MM.1S (cell line): ENCODE results near the gene PPP3CB.
A peak's percentile ranks its signal among the peaks of the same experiment; 100 is the strongest.

ENCODE experiments used
- DNase-seq: peaks from one replicate; pipeline ENCODE4 v3.0.0-alpha.2; 2015
- H2AFZ ChIP-seq: fragments of 300-600 bp; sonication (generic); 2 replicates; pipeline ENCODE4 v1.6.0; 2016; ENCODE audit warnings: antibody characterized with exemption, low read length
- H3F3A ChIP-seq: fragments of 300-600 bp; sonication (generic); 2 replicates; pipeline ENCODE4 v1.6.1; 2016; ENCODE audit warnings: mild to moderate bottlenecking, antibody characterized with exemption, low read length, moderate library complexity, mixed read lengths; ENCODE audit not compliant: insufficient read depth
- H3K27ac ChIP-seq: fragments of 300-600 bp; sonication (generic); 2 replicates; pipeline ENCODE4 v1.5.1; 2016; ENCODE audit warnings: mild to moderate bottlenecking, low read length
- H3K27me3 ChIP-seq: fragments of 300-600 bp; sonication (generic); replicated peaks from 2 replicates; pipeline ENCODE4 v1.6.0; 2016; ENCODE audit warnings: low read length; ENCODE audit not compliant: insufficient read depth
- H3K36me3 ChIP-seq: fragments of 300-600 bp; sonication (generic); replicated peaks from 2 replicates; pipeline ENCODE4 v1.6.1; 2016; ENCODE audit warnings: mild to moderate bottlenecking, low read length, mixed read lengths; ENCODE audit not compliant: insufficient read depth
- H3K4me1 ChIP-seq: fragments of 300-600 bp; sonication (generic); 2 replicates; pipeline ENCODE4 v1.6.1; 2016; ENCODE audit warnings: low read length, mixed read lengths
- H3K4me2 ChIP-seq: fragments of 300-600 bp; sonication (generic); 2 replicates; pipeline ENCODE4 v1.6.0; 2016; ENCODE audit warnings: low read depth, low read length
- H3K4me3 ChIP-seq: fragments of 300-600 bp; sonication (generic); 2 replicates; pipeline ENCODE4 v1.5.1; 2016; ENCODE audit warnings: low read length, mixed read lengths
- H3K79me2 ChIP-seq: fragments of 300-600 bp; sonication (generic); 2 replicates; pipeline ENCODE4 v1.6.1; 2016; ENCODE audit warnings: mixed run types, low read length, mixed read lengths
- H3K9ac ChIP-seq: fragments of 300-600 bp; sonication (generic); 2 replicates; pipeline ENCODE4 v1.6.1; 2016; ENCODE audit warnings: low read length, mixed read lengths
- H3K9me2 ChIP-seq: fragments of 300-600 bp; sonication (generic); replicated peaks from 2 replicates; pipeline ENCODE4 v1.6.1; 2016; ENCODE audit warnings: mild to moderate bottlenecking, low read length, mixed read lengths; ENCODE audit not compliant: insufficient read depth
- H3K9me3 ChIP-seq: fragments of 300-600 bp; sonication (generic); replicated peaks from 2 replicates; pipeline ENCODE4 v1.6.1; 2016; ENCODE audit warnings: mild to moderate bottlenecking, low read length, mixed read lengths; ENCODE audit not compliant: insufficient read depth
- H4K20me1 ChIP-seq: fragments of 300-600 bp; sonication (generic); 2 replicates; pipeline ENCODE4 v1.6.1; 2016; ENCODE audit warnings: mild to moderate bottlenecking, low read length, moderate library complexity, mixed read lengths; ENCODE audit not compliant: insufficient read depth
- EZH2 ChIP-seq: fragments of 300-600 bp; sonication (generic); optimal IDR thresholded peaks from 2 replicates; pipeline ENCODE3; 2017; ENCODE audit warnings: low read depth, mild to moderate bottlenecking, antibody characterized with exemption, low read length, mixed read lengths
- EZH2phosphoT487 ChIP-seq: fragments of 300-600 bp; sonication (generic); IDR thresholded peaks from 2 replicates; pipeline ENCODE4 v1.6.1; 2018; ENCODE audit warnings: antibody characterized with exemption, low read length
- TF ChIP-seq, protein P1 (sequence below): fragments of 300-600 bp; sonication (generic); IDR thresholded peaks from 2 replicates; pipeline ENCODE4 v1.5.1; 2016; ENCODE audit warnings: antibody characterized with exemption, low read length, mixed read lengths

The PPP3CB gene

DNA sequence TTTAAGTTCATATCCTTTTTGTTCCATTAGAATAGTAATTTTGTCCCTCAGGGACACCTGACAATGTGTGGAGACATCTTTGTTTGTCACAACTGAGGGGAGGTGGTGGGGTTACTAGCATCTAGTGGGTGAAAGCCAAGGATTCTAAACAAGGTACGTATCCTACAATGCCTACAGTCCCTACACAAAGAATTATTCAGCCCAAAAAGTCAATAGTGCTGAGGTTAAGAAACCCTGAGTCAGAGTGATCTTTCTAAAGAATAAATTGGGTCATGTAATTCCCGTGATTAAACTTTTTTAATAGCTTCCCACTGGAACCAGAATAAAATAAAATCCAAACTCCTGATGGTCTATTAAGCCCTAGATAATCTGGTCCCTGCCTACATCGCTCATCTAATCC is 79.3 kb downstream of the PPP3CB start:
- no peaks in the 10 kb centered on the region for H3K27me3 ChIP-seq

DNA sequence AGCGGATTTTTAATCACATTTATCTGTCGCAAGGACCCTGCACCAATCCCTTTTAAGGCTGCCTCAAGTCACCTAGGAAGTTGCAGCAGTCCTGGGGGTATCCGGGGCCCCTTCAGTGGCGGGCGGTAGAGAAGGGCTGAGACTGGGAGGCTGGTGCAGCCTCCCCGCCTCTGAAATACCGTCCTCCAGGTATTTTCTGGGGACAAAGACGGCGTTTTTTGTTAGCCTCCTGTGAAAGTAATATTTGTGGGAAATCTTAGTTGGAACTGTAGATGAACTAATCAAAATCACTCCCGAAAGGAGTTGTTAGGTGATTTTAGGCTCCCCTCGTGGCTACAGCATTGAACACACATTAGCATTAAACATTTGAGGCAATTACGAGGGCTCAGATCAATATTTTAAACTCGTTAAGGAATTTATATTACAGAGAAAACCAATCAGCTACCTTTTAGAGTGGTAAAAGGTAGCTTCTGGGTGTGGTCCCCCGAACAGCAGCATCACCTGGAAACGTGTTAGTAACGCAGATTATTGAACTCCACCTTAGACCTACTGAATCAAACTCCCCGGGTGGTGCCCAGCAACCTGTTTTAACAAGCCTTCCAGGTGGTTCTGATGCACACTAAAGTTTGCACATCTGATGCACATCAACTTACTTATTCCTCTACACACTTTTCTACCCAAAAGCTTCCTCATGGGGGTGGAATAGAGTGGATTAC is 81.4 kb downstream of the PPP3CB start:
- Histone ChIP-seq H3K9me3 (no peaks in the 10 kb centered on the region), H3K36me3 (no peaks in the 10 kb centered on the region), H4K20me1 (no peaks in the 10 kb centered on the region), H2AFZ (peak overlapping the region; percentile 82), H3K4me3 (peak overlapping the region; percentile 94), H3K27ac (no peak overlapping the region), H3K9ac (peak overlapping the region; percentile 98; the same call in 1 of the 2 replicates), H3K79me2 (peaks cover 44% of the 10 kb centered on the region), H3K27me3 (no peaks in the 10 kb centered on the region), H3K9me2 (no peaks in the 10 kb centered on the region), H3F3A (peaks cover 14% of the 10 kb centered on the region), H3K4me1 (peaks cover 7% of the 10 kb centered on the region; the same call in 1 of the 2 replicates), H3K4me2 (peak overlapping the region; percentile 91)
- TF ChIP-seq EZH2phosphoT487 = no peak
- no peak for TF ChIP-seq EZH2
- TF ChIP-seq, protein P1, sequence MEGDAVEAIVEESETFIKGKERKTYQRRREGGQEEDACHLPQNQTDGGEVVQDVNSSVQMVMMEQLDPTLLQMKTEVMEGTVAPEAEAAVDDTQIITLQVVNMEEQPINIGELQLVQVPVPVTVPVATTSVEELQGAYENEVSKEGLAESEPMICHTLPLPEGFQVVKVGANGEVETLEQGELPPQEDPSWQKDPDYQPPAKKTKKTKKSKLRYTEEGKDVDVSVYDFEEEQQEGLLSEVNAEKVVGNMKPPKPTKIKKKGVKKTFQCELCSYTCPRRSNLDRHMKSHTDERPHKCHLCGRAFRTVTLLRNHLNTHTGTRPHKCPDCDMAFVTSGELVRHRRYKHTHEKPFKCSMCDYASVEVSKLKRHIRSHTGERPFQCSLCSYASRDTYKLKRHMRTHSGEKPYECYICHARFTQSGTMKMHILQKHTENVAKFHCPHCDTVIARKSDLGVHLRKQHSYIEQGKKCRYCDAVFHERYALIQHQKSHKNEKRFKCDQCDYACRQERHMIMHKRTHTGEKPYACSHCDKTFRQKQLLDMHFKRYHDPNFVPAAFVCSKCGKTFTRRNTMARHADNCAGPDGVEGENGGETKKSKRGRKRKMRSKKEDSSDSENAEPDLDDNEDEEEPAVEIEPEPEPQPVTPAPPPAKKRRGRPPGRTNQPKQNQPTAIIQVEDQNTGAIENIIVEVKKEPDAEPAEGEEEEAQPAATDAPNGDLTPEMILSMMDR = no peak
- DNase-seq = peak; percentile 17

More for the DNA sequence above, 79.3 kb downstream of the PPP3CB start:
- H4K20me1 ChIP-seq = no peaks in the 10 kb centered on the region
- H2AFZ ChIP-seq = no peak overlapping the region
- H3K9me3 ChIP-seq = no peaks in the 10 kb centered on the region
- TF ChIP-seq, protein P1 = no peak
- TF ChIP-seq EZH2phosphoT487 (no peak), EZH2 (no peak)
- no peak overlapping the region for H3K4me3 ChIP-seq
- no peak overlapping the region for H3K9ac ChIP-seq
- DNase-seq = no peak
- no peaks in the 10 kb centered on the region for H3K36me3 ChIP-seq
- no peaks in the 10 kb centered on the region for H3K9me2 ChIP-seq
- H3K79me2 ChIP-seq = peaks cover 22% of the 10 kb centered on the region
- H3F3A ChIP-seq = peaks cover 14% of the 10 kb centered on the region
- no peak overlapping the region for H3K4me2 ChIP-seq
- no peak overlapping the region for H3K27ac ChIP-seq
- peaks cover 7% of the 10 kb centered on the region; the same call in 1 of the 2 replicates for H3K4me1 ChIP-seq

DNA sequence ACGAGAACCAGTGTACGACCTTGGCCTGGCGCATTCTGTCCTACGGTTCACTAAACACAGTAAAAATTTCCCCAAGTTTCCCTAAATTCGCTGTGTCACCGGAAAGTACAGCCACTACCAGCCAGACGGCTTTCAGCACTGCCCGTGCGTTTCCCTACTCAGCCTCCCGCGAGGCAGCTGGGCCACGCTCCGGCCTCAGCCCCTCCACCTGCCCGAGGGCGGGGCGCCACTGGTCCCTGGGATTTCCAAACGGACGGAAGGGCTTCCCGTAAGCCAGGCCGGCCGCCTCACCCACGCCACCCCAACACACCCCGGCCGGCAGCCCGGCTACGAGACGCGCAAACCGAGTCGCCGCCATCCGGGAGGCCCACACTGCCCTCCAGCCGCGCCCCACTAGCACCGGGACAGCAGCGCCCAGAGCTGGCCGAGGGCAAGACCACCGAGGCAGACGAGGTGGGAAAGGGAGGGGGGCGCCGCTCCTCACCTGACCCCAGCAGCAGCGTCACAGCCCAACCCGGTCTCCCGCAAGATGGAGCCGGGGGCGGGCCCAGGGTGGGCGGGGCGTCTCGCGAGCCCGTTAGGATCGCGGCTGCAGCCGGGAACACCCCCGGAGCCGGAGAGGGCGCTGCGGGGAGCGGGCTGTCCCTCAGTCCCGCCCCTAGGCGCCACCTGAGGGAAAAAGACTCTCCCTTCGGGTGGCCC is 82.1 kb downstream of the PPP3CB start, which contains the start of gene ANXA7:
ANXA7 (minus strand) TSS at position 531 of the 702 bp plus-strand sequence. CDS start 13,202 bp downstream, outside the sequence.
- Histone ChIP-seq H3F3A (peaks cover 14% of the 10 kb centered on the region), H3K27me3 (no peaks in the 10 kb centered on the region), H3K4me2 (peak within 1 kb of the TSS; percentile 91), H3K9me2 (no peaks in the 10 kb centered on the region), H3K79me2 (peaks cover 51% of the 10 kb centered on the region), H3K27ac (peak within 1 kb of the TSS; percentile 95), H3K36me3 (no peaks in the 10 kb centered on the region), H3K4me3 (peak within 1 kb of the TSS; percentile 94), H4K20me1 (no peaks in the 10 kb centered on the region; the same call in 1 of the 2 replicates), H3K9ac (peak within 1 kb of the TSS; percentile 98), H3K4me1 (peaks cover 7% of the 10 kb centered on the region; the same call in 1 of the 2 replicates), H3K9me3 (no peaks in the 10 kb centered on the region), H2AFZ (peak within 1 kb of the TSS; percentile 82)
- no peak for TF ChIP-seq EZH2phosphoT487
- no peak for TF ChIP-seq EZH2
- TF ChIP-seq, protein P1 = no peak
- peak; percentile 93 for DNase-seq
